ENCODE measurements around the gene ASAP2.

The ASAP2 gene

DNA sequence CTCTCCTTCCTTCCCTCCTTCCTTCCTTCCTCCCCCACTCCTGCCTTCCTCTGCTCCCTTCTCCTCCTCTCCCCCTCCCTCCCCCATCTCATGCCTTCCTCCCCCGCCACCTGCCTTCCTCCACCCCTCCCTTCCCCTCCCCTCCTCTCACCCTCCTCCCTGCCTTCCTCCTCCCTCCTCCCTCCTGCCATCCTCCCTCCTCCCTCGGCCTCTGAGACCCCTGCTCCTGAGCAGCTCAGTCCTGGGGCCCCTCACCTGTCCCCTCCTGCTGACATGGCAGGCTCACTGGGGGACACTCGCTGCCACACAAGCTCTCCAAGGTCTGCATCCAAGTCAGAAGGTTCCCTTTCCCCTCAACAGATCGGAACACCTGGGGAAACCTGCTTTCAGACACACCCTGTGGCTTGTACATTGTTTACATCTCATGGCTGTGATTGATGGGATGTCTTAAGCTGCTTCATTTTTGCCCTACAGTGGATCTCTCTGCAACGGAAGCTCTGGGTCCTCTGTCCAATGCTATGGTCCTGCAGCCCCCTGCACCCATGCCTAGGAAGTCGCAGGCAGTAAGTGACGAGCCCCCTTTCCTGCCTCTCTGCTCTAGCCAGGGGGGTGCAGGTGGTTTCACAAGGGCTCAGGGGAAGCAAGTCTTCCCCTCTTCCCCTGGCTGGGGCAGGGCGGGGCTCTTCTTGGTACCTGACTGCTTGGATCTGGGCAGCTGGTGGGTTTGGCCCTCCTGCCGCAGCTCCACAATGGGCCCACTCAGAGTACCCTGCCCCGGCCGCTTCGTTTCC lies 193.9 kb downstream of the ASAP2 start:
- no peak for DNase-seq (ENCODE audit: low read depth, low spot score)

DNA sequence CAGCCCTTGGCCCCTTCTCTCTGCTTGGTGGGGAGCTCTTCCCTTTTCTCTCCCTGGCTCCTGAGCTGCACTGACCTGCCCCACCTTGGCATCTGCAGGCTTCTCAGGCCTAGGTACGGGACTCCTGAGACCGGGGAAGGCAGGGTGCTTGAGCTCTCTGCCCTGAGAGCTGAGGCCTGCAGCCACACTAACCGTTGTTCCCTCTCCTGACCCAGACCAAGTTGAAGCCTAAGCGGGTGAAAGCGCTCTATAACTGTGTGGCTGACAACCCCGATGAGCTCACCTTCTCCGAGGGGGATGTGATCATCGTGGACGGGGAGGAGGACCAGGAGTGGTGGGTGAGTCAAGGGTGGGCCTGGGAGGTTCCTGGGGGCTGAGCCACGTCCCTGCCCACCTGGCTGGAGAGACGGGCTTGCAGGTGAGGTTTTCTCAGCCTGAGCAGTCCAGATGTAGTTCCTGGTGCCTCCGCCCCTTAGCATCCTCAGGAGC lies 194.5 kb downstream of the ASAP2 start:
- DNase-seq (ENCODE audit: low read depth, low spot score) = no peak

DNA sequence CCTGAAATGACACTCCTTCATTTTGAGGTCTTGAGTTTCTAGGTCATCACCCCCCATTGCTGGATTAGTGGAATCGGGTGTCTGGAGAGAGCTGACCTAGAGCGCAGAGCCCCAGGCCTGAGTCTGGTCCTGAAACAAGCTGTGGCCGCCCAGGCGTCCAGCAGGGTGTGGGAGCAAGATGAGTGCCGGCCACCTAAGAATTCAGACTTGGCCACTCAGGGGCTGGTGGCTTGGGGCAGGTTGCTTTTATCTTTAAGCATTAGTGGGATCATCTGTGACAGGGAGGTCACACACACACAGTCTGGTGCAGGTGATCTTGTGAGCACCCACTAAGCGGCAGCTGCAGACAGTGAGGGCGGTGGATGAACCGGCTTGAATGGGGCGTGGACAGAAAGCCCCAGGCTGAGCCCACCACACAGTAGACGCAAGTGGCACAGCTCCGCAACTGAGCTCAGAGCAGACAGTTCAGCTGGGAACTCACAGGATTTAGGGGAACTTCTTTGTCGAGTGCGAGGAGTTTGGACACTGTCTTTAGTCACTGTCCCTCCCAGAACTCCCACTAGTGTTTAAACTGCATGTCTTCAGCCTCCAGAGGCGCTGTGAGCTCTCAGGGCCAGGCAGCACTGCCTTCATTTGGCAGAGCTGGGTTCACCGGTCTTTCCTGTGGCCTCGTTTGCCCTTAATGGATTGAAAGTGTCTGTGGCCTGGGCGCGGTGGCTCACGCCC lies 195.2 kb downstream of the ASAP2 start:
- no peak for DNase-seq (ENCODE audit: low read depth, low spot score)

DNA sequence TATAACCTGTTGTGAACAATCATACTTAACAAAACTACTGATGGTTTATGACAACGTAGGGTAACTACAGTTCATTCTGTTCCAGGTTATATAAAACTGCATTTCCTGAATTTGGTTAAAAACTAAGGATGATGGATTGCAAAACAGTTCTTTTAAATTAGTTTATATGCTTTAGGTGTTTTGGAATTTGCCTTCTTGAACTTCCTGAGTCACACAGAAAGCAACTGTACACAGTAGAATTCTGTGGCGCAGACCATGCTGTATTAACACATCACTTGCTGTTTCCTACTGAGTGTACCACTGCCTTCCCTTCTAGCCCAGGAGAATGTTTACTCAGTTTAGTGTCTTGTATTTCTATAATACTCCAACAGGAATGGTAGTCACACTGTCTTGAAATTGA lies 197.3 kb downstream of the ASAP2 start:
- no peak for DNase-seq (ENCODE audit: low read depth, low spot score)

DNA sequence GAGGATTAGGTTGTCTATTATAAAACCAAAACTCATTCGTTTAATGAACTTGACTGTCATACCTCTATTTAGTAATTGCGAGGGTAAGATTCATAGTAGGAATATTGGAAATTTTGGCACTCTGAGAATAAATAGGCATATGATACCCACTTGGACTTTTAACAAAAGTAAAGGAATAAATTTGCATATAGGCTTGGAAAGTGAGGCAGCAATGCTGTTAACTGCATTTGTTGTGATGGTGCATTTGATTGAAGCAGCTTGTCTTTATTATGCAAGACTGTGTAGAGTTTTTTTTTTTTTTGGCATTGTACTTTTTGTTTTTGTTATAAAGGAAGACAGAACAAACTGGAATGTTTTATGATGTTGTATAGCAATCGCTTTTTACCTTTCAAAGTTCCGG lies 197.8 kb downstream of the ASAP2 start:
- DNase-seq (ENCODE audit: low read depth, low spot score) = no peak

DNA sequence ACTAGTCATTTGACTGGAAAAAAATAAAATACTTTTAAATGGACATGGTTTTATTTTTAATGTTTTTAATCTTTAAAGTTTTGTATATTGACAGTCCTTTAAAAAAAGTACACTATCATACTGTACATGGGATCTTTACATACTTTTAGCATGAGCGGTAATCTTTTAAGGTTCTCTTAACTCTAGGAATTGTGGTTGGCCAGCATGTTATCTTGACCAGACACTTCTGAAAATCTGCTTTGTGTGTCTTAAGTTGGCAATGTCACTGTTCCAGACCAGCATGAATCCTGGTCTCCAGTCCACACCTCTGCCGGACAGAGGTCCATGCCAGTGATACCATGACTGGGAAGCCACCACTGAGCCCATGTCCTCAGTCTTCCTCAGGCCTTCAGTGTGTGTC lies 199.0 kb downstream of the ASAP2 start:
- DNase-seq (ENCODE audit: low read depth, low spot score) = no peak

DNA sequence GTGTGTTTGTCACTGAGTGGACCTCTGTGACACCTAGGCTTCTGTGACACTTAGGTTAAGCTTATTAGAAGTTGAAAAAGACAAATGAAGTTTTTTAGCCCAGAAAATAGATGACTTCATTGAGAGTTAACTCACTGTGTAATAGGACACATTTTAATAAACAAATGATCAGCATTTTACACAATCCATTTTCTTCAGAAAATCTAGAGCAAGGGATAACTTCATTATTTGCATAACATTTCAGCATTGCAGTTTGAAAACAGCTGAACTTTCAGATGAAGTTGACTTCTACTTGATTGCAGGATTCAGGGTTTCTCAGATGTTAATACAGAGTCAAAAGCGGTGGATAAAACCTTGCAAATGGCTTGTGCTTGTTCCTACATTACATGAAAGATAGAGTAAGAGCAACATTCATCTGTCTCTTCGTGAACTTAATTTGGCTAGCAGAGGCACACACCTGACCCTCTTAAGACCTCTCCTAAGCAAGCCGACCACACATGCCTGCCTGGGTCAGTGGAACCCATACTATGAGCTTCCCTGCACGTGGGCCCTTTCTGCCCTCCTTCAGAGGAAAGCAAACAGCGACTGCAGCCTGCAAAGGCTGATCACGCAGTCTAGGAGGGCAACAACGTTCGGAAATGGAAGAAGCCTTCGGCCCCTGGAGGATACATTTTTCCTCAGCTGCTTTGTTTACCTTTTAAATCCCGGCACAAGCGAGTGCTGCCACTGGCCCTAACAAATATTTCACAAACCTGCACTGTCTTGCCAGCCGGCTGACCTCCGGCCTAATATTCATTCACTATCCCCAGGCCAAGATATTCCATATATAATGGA lies 200.1 kb downstream of the ASAP2 start:
- DNase-seq (ENCODE audit: low read depth, low spot score) = no peak

DNA sequence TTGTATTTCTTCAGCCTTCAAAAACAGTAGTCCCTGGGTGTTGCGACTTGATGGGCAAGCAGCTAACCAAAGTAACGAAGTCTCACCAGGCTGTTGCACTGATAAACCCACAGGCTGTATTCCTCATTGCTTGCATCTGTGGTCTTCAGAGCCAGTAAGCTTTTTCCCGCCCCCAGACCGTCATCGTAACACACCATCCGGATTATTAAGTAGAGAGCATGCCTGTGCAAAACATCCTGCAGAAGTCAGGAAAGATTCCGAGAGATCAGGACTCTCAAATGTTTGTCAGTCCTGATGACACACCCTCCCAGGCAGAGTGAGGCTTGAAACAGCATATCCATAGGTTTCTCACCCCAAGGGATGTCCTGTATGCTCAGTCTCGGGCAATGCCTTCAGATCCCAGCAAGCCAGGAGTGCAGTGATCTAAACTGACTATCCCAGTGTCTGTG lies 200.8 kb downstream of the ASAP2 start:
- no peak for DNase-seq (ENCODE audit: low read depth, low spot score)

DNA sequence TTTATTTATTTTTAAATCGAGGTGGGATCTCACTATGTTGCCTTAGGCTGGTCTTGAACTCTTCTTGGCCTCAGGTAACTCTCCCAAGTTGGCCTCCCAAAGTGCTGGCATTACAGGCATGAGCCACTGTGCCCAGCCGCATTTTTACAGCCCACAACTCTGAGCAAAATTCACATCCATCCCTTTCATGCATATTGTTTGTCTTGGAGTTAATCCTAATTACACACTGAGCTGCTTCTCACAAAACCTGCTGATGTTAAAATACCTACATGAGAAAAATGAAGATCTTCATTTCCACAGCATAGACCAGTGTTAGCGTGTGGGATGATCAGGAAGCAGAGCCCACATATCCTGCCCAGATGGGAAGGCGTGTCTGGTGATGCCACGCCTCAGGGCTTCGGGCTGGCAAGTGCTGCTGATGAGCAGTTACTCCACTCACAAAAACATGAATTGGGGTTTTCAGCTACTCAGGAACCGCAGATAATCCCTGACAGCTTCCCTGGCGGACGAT lies 202.1 kb downstream of the ASAP2 start:
- DNase-seq (ENCODE audit: low read depth, low spot score) = no peak

DNA sequence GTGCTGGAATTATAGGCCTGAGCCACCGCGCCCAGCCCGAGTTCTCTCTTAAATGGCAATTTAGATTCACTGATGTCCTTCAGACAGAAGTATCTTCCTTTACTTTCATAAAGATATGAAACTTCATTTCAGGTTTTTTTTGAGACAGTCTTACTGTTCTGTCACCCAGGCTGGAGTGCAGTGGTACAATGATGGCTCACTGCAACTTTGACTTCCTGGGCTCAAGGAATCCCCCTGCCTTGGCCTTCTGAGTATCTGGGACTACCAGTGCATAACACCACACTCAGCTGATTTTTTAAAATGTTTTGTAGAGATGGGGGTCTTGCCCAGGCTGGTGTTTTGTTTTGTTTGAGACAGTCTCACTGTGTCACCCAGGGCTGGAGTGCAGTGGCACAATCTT lies 203.5 kb downstream of the ASAP2 start:
- no peak for DNase-seq (ENCODE audit: low read depth, low spot score)

DNA sequence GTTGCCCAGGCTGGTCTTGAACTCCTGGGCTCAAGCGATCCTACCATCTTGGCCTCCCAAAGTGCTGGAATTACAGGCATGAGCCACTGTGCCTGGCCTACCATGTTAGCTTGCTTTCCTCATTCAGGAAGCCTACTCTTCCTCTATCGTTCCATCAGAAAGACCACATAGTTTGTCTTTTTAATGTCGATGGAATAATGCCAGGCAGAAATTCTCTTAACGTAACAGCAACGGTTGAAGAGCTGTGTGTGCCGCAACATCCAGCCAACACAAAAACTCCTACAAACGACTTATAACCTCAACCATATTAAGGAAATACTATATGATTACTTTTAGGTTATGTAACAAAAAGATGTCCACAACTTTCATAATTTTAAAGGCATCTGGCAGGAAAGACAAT lies 206.2 kb downstream of the ASAP2 start:
- no peak for DNase-seq (ENCODE audit: low read depth, low spot score)

DNA sequence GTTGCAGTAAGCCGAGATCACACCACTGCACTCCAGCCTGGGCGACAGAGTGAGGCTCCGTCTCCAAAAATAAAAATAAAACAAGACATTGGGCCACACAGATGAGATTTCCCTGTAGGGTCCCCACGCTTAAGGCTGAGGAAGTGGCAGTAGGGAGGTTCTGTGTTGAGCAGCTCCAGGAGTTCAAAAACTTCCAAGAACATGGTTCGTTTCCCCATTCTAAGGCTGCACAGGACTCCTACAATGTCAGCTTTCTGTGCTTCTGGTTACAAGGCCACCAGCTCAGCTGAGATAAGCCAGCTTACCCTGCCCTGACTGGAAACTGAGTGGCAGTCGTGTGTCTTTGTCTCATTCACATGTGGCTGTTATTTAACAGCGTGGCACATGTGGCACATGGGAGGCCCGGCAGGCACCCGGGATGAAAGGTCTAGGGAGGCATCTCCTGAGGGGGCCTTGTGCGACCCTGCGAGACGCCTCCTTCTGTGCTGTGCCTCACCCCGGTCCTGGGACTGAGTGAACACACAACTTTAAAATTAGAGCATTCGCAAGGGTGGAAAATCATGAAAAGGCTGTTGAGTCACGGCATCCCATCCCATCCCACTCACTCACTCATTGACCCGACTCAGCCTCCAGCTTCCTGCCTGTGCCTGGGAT lies 209.0 kb downstream of the ASAP2 start:
- no peak for DNase-seq (ENCODE audit: low read depth, low spot score)

DNA sequence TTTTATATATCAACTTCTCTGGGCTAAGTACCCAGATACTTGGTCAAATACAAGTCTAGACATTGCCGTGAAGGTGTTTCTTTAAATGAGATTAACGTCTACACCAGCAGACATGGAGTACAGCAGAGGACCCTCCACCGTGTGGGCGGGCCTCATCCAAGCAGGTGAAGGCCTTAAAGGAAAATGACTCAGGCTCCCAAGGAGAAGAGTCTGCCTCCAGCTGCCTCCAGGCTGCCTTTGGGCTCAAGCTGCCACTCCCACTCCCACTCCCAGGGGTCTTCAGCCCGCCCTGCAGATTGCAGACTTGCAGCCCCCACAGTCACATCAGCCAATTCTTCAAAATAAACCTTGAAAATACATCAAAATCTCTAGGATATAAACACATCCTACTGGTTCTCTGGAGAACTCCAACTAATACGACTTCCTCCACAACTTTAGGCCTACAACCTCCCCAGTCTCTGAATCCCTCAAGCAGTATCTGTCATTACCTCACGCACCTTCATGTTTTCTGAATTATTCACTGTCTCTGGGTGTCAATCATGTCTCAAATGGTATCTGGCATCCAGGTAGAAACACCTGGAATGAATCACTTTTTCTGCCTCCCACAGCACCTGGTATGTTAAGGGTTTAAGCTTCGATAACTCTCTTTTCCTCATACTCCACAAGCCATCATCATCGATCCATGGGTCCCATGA lies 209.8 kb downstream of the ASAP2 start:
- DNase-seq (ENCODE audit: low read depth, low spot score) = no peak

DNA sequence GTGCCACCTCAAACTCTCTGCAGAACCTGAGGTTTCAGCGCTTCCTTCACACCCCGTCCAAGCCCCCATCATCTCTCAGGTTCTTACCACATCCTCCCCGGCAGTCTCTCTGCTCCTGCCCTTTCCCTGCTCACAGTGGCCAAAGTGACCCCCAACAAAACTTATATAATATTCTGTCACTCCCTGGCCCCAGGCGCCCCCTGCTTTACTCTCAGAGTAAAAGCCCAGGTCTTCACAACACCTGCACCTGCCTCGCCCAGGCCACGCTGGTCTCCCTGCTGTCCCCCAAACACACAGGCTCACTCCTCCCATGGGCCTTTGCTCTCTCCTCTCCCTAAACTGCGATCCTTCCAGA lies 210.3 kb downstream of the ASAP2 start:
- no peak for DNase-seq (ENCODE audit: low read depth, low spot score)

DNA sequence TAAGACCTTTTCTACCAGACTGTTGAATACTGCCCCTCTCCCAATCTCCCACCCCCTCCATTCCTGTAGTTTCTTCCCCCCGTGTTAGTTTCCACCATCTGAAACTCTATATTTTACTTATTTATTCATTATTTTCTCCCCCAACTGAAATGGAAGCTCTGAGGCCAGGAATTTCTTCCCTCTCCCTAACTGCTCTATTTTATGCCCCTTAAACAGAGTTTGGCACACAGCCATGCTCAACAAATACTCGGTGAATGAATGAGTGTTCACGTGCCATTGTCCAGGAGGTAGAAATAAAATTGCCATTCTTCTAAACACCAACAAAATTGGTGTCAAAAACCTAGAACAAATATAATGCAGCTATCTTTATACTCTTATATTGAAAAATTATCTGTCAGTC lies 211.1 kb downstream of the ASAP2 start:
- no peak for DNase-seq (ENCODE audit: low read depth, low spot score)

DNA sequence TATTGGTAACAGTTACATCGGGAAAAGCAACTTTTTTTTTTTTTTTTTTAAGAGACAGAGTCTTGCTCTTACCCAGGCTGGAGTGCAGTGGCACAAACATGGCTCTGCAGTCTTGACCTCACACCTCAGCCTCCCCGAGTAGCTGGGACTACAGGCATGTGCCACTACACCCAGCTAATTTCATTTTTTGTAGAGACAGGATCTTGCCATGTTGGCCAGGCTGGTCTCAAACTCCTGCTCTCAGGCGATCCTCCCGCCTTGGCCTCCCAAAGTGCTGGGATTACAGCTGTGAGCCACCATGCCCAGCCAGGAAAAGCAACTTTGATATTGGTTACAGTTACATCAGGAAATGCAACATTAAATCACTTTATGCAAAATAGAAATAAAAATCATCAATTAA lies 212.1 kb downstream of the ASAP2 start:
- DNase-seq (ENCODE audit: low read depth, low spot score) = no peak

DNA sequence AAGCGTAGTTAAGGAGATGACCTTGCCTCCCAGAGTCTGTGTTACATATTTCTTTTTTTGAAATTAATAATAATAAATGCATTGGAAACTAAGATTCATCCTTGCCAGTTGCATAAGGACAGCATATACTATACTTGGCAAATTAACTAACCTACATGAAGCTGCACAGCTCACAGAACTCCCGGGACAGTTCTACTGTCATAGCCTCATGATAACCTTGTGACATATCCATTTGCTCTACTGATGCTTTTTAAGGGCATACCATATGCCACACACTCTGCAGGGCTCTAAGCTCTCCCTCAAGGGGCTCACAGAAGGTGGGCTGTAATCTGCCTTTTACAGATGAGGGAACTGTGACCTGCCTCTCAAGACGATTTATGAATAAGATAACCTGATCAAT lies 212.9 kb downstream of the ASAP2 start:
- no peak for DNase-seq (ENCODE audit: low read depth, low spot score)

DNA sequence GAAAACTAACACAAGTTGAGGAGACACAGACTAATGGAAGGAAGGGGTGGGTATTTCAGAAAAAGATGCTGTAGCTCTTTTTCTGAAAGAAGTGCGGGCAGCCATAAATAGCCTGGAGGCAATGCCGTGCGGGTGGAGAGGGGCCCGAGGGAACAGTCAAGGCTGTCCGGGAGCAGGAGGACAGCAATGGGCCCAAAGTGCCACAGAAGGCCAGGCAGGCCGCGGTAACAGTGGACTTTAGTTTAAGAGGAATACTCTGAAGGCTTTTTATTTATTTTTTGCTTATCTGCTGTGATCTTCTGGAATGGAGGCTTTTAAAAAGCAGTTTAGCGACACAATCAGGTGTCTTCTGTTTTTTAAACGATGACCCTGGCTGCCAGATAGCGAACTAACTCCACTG lies 213.9 kb downstream of the ASAP2 start:
- DNase-seq (ENCODE audit: low read depth, low spot score) = no peak

DNA sequence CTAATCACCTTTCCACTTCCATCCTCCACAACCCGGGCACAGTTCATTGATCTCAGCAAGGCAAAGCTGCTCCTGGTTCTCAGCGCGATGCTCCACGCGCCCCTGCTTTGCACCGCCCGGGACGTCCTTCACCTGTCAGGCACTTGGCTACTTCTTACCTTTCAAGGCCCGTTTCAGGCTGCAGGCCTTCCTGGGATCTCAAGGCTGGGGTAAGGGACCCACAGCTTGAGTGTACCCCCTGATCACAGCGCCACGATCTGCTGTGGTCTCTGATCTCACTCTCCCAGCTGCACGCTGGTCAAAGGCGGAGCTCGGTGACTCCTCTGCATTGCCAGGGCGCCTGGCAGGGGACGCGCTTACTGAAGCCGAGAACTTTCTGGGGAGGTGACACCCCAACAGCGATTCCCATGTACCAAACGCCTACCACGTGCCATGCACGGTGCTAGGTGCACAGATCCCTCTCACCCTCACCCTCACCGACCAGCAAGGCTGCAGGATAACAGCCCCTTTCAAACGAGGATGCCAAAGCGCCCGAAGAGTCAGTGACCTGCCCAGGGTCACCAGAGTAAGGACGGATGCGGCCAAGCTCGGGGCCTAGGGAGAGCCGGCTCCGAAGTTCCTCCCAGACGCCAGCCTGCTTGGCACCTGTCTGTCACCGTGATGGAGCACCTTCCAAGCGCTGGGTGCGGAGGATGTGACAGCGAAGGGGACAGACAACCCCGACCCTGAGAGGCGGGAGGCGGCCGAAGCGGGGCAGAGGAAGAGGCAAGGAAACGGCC lies 215.9 kb downstream of the ASAP2 start:
- peak; percentile 3 for DNase-seq (ENCODE audit: low read depth, low spot score)
